HG03066 (cell line): ENCODE data around the gene EPN1.

Experiments
- ATAC-seq: cut with Tn5 transposase; IDR thresholded peaks from one replicate; pipeline ENCODE4 v1.9.1; 2021; ENCODE audit warnings: low read depth; ENCODE audit not compliant: unreplicated experiment

EPN1 gene

GRCh38 chr19:55690769-55691545 is 15.9 kb downstream of the EPN1 start:
- ATAC-seq = no peak

GRCh38 chr19:55691561-55692481 is 16.8 kb downstream of the EPN1 start:
- no peak for ATAC-seq

- no peak for ATAC-seq
Observed at GRCh38 chr19:55692681-55693081, 17.7 kb downstream of the EPN1 start.

- ATAC-seq = no peak
Observed at GRCh38 chr19:55693336-55693974, 18.4 kb downstream of the EPN1 start.

GRCh38 chr19:55694241-55694655 is 19.2 kb downstream of the EPN1 start:
- ATAC-seq = no peak

DNA sequence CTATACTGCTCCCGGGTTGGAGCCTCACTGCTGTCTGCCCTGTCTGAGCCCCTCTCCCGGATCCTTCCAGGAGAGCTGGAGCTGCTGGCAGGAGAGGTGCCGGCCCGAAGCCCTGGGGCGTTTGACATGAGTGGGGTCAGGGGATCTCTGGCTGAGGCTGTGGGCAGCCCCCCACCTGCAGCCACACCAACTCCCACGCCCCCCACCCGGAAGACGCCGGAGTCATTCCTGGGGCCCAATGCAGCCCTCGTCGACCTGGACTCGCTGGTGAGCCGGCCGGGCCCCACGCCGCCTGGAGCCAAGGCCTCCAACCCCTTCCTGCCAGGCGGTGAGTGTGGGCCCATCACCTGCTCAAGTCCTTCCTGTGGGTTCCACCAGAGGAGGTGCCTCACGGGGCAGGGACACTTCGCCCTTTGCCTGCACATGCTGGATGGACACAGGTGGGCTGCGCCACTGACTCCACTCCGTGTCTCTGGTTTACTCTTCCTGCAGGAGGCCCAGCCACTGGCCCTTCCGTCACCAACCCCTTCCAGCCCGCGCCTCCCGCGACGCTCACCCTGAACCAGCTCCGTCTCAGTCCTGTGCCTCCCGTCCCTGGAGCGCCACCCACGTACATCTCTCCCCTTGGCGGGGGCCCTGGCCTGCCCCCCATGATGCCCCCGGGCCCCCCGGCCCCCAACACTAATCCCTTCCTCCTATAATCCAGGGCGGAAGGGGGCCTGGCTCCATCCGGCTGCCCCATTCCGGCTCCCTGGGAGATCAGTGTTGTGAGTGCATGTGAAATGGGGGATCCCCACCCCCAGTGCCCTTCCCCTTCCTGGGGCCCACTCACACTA is 19.8 kb downstream of the EPN1 start:
- ATAC-seq = no peak

DNA sequence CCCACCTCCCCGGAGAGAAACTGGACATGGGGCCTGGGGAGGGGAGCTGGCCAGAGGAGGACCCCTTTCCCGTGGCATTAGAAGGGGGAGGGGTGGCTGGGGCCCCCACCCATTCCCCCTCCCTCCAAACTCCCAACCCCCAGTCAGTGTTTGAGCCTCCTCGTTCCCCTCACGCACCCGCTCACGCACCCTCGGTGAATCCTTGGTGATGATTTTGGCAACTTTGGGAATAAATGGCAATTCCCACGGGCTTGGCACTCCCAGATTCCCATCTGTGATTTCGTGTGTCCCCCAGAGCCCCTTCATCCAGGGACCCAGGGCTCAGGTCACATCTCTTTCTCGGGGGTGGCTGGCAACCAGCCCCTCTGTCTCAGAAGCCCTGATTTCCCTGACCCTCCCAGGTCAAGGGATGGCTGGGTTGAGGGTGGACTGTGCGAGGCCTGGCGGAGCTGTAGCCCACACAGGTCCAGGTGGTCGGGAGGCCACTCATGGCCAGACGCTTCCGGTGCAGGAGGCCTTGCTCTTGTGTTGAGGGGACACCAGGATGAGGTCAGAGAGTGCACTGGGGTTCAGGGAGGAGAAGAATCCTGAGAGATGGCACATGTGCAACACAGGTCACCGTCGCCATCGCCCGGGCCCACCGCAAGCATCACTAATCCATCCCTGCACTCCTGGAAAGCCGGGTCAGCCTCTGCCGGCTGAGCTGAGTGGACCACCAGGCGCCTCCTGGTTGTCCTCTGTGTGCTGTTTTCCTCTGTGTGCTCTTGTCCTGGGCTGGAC is 20.7 kb downstream of the EPN1 start:
- no peak for ATAC-seq

DNA sequence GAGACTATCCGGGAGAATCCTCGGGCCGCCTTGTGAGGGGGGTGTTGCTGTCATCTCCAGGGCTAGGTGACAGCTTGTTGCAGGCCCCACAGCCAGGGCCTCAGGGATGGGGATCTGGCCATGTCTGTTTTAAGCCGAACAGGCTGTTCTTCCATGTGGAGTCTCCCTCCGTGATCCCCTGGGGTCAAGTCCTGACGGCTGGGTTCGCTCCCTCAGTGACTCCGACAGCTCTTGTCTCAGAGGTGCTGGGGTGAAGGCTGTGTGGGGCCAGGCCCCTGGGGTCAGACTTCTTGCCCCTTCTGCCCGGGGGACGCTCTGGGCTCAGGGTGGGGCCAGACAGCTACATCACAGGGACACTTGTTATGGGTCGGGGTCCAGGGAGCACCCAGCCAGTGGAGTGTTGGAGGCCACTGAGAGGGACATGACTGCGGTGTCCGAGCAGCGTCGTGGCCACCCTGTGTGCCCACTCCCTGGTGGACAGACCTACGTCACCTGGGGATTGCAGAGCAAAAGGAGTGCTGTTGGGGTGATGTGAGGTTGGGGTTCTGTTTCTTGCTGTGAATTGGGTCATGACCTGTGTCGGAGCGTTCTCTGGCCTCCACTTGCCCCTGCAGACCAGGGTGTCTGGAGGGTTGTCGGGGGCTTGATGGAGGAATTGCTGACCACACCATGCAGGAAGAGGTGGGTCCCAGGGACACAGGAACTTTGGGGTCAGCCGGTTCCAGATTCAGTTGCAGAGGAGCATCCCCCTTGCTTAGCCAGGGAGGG is 21.5 kb downstream of the EPN1 start:
- ATAC-seq = no peak

- no peak for ATAC-seq
Observed at GRCh38 chr19:55697069-55697440, 22.0 kb downstream of the EPN1 start.

GRCh38 chr19:55697698-55698097 is 22.7 kb downstream of the EPN1 start:
- ATAC-seq = no peak

DNA sequence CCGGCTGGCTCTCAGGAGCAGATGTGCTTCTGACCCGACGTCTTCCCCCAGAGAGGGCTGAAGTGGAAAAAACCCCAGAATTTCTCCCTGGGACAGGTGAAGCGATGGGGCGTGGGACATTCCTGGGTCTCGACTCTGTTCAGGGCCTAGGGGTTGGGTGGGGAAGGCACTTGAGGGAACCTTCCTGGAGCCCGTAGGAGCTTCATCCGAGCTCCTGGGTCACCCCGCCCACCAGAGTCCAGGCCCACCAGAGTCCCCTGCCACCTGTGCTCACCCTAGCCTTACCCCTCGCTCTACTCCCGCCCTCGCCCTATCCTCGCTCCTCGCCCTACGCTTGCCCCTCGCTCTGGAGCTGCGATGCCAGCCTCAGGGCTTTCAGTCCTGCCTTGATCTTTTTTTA is 23.2 kb downstream of the EPN1 start:
- ATAC-seq = no peak

DNA sequence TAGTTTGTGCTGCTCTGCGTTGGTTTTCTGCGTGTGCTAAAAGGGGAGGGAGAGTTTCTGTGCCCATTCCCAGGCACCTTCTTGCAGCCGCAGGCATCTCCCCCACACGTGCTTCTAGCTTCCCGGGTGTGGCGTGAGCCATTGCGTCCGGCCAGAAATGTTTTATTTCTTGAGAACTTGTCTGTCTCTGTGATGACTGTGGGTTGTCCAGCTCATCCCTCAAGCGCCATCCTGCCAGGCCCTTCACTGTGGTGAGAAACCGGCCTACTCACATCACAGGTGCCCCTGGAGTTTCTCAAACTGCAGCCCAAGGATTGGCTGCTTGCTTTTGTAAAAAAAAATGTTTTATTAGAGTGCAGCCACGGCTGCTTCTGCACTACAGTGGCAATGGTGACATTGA is 24.2 kb downstream of the EPN1 start:
- ATAC-seq = no peak

GRCh38 chr19:55700813-55701212 is 25.8 kb downstream of the EPN1 start:
- no peak for ATAC-seq

DNA sequence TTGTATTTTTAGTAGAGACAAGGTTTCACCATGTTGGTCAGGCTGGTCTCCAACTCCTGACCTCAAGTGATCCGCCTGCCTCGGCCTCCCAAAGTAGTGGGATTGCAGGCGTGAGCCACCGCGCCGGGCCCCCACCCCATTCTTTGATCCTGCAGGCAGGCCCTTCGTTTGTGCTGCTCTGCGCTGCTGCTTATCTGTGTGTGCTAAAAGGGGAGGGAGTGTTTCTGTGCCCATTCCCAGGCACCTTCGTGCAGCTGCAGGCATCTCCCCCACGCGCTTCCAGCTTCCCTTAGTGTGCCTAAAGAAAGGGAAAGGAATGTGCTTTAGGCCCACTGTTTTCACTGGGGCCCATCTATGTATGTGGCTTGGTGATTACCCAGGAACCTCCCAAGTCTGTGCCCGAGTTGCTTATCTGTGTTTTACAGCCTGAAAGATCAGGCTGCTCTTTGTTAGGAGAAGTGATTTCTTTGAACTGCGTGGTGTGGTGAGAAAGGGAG is 27.2 kb downstream of the EPN1 start:
- no peak for ATAC-seq

DNA sequence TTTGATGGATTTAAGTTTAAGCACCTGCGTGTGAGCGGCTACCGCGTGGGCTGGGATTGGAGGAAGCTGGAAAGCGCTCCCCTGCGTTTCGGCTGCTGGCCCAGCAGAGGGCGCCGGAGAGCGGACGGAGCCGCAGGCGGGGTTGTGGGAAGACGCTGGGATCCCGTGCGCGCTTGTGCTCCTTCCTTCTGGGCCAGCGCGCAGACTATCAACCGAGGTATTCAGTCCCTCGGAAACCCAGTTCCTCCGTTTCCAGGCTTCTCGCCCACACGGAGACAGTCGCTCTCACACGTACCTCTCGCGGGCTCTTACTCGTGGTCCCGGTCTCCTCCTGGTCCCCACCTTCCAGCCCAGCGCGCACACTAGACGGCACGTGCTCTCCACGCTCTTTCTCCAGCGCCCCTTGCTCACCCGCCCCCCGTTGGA is 28.8 kb downstream of the EPN1 start:
- ATAC-seq = no peak

DNA sequence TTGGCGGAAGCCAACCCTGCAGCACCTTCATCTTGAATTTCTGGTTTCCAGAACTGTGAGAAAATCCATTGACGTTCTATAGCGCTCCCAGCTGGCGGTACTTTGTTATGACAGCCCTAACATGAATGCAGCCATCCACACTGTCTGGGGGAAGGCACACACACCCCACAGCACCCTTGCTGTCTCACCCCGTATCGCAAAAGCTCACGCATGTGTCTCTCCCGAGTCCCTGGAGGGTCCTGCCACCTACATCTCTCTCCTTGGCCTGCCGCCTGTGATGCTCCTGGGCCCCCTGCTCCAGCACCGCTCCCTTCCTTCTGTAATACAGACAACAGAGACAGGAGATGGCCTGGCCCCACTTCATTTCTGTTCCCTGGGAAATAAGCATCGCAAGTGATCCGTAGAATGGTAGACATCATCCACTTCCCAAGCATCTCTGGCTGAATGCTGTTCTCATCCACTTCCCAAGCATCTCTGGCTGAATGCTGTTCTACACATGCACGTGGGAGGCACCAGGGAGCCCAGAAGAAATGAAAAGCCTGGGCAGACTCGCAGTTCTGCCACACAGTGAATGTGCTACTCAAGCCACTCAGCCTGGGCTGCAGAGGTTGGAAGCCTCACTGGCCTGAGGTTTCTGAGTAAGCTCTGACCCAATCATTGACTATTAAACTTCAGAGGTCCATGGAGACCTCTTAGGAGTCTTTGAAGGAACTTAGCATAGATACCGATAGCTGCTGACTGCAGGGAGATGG is 29.6 kb downstream of the EPN1 start:
- no peak for ATAC-seq

GRCh38 chr19:55705972-55706371 is 30.9 kb downstream of the EPN1 start:
- ATAC-seq = no peak

DNA sequence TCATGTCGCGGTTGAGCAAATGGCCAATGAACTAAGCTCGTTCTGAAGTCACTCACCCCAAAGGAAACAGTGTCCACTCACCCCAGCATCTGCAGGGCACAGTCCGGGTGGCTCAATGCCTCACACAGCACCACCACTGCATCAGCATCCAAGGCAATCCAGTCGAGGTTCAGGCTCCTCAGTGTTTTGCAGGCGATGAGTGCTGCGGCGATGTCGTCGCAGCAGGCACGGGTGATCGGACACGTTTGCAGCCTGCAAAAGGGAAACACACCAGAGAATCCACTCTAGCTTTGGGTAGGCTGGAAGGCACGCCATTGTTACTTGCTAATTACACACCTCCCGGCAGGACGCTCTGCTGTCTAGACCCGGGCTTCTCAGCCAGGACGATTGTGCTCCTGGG is 36.7 kb downstream of the EPN1 start:
- no peak for ATAC-seq
